DND-41 (cell line): ENCODE data around the gene PIP4K2A.

Experiments used
- ATAC-seq: fragments of 200-7000 bp; cut with Tn5 transposase; 3 replicates; pipeline ENCODE4 v1.9.1; 2021; ENCODE audit warnings: low read depth; ENCODE audit not compliant: insufficient read depth
- DNase-seq: peaks from one replicate; pipeline ENCODE4 v3.0.0-alpha.2; 2020
- H2AFZ ChIP-seq: 2 replicates; pipeline ENCODE4 v1.6.0; 2012; ENCODE audit warnings: low read depth, low read length
- H3K27ac ChIP-seq: 2 replicates; pipeline ENCODE4 v1.5.1; 2012; ENCODE audit warnings: low read length, inconsistent platforms
- H3K27me3 ChIP-seq: fragments of 200-600 bp; sonication (generic); 2 replicates; pipeline ENCODE4 v1.6.0; 2012; ENCODE audit warnings: low read length, mild to moderate bottlenecking, inconsistent platforms; ENCODE audit not compliant: insufficient read depth, poor library complexity
- H3K36me3 ChIP-seq: 2 replicates; pipeline ENCODE4 v1.5.1; 2012; ENCODE audit warnings: low read length, inconsistent platforms; ENCODE audit not compliant: insufficient read depth
- H3K4me1 ChIP-seq: 2 replicates; pipeline ENCODE4 v1.5.1; 2012; ENCODE audit warnings: mild to moderate bottlenecking, low read length; ENCODE audit not compliant: insufficient read depth
- H3K4me2 ChIP-seq: 2 replicates; pipeline ENCODE4 v1.6.0; 2012; ENCODE audit warnings: mild to moderate bottlenecking, moderate library complexity, low read length, inconsistent platforms; ENCODE audit not compliant: insufficient read depth
- H3K4me3 ChIP-seq, 2 experiments: fragments of 200-600 bp in 1 of 2; shearing (Covaris generic) in 1 of 2; 2 replicates each; pipeline ENCODE4 v1.5.1; 2012 to 2016; ENCODE audit warnings: inconsistent platforms in 2 of 2, low read length in 2 of 2, mild to moderate bottlenecking in 2 of 2, low read depth in 1 of 2, moderate library complexity in 1 of 2
- H3K79me2 ChIP-seq: 2 replicates; pipeline ENCODE4 v1.6.0; 2012; ENCODE audit warnings: low read length, inconsistent platforms; ENCODE audit not compliant: insufficient read depth
- H3K9ac ChIP-seq: 2 replicates; pipeline ENCODE4 v1.6.0; 2012; ENCODE audit warnings: low read depth, mild to moderate bottlenecking, inconsistent platforms, low read length, moderate library complexity
- H3K9me3 ChIP-seq: 2 replicates; pipeline ENCODE4 v1.5.1; 2012; ENCODE audit warnings: low read length, moderate library complexity, mild to moderate bottlenecking, inconsistent platforms; ENCODE audit not compliant: insufficient read depth, severe bottlenecking
- H4K20me1 ChIP-seq: 2 replicates; pipeline ENCODE4 v1.6.0; 2012; ENCODE audit warnings: low read length; ENCODE audit not compliant: insufficient read depth
- CTCF ChIP-seq: IDR thresholded peaks from 2 replicates; pipeline ENCODE4 v1.5.1; 2012; ENCODE audit warnings: borderline replicate concordance, low read length, moderate library complexity, mild to moderate bottlenecking; ENCODE audit not compliant: poor library complexity, severe bottlenecking; ENCODE audit errors: extremely low read depth
- EZH2 ChIP-seq: IDR thresholded peaks from 3 replicates; pipeline ENCODE4 v1.6.1; 2012; ENCODE audit warnings: borderline replicate concordance, low read depth, mild to moderate bottlenecking, moderate library complexity, low read length, inconsistent platforms; ENCODE audit not compliant: severe bottlenecking

PIP4K2A gene

DNA sequence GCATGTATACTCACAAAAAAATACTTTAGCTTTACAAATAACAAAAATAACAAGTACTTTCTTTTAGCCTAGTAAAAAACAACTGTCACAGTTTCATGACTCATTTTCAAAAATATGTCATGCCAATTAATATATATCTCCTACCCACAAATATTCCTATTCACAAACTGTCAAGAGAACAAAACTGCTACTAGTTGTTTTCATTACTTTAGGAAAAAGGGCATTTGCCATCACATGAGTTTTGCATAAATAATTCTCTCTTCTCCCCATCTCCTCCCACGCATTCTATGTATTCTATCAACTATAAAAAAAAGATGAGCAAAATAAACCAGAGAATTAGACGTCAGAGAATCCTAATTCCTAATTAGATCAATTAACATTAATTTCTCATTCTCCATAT, 87.6 kb downstream of the PIP4K2A start:
- DNase-seq (no peak), ATAC-seq (no peak)
- Histone ChIP-seq H3K79me2 (peaks cover 76% of the 10 kb centered on the region), H2AFZ (no peak overlapping the region), H3K9ac (no peak overlapping the region), H3K4me2 (no peak overlapping the region), H3K27me3 (no peaks in the 10 kb centered on the region), H3K4me3 (no peak overlapping the region), H3K36me3 (no peaks in the 10 kb centered on the region), H3K27ac (no peak overlapping the region), H3K4me1 (peaks cover 31% of the 10 kb centered on the region), H3K9me3 (no peaks in the 10 kb centered on the region), H4K20me1 (peaks cover 37% of the 10 kb centered on the region)
- no peak for TF ChIP-seq EZH2
- no peak for TF ChIP-seq CTCF

- ATAC-seq (no peak), DNase-seq (no peak)
- Histone ChIP-seq H2AFZ (no peak overlapping the region), H3K9ac (no peak overlapping the region), H3K4me1 (peaks cover 20% of the 10 kb centered on the region), H3K36me3 (no peaks in the 10 kb centered on the region), H3K27ac (no peak overlapping the region), H3K4me3 (no peak overlapping the region), H3K4me2 (no peak overlapping the region), H4K20me1 (peaks cover 44% of the 10 kb centered on the region), H3K79me2 (peaks cover 77% of the 10 kb centered on the region), H3K9me3 (no peaks in the 10 kb centered on the region), H3K27me3 (no peaks in the 10 kb centered on the region)
- TF ChIP-seq EZH2 (no peak), CTCF (no peak)
Measured at GRCh38 chr10:22625516-22626290, 88.7 kb downstream of the PIP4K2A start.

GRCh38 chr10:22624287-22624738, 90.1 kb downstream of the PIP4K2A start:
- no peak overlapping the region for H2AFZ ChIP-seq
- DNase-seq, result no peak
- 0 out of 2 replicates have a peak, but pooled peaks cover 7% of the 10 kb centered on the region for H3K4me1 ChIP-seq
- no peaks in the 10 kb centered on the region for H3K9me3 ChIP-seq
- peaks cover 54% of the 10 kb centered on the region for H4K20me1 ChIP-seq
- peaks cover 75% of the 10 kb centered on the region for H3K79me2 ChIP-seq
- no peak overlapping the region for H3K4me3 ChIP-seq
- no peak overlapping the region for H3K9ac ChIP-seq
- H3K27ac ChIP-seq, result no peak overlapping the region
- ATAC-seq, result peak; percentile 31; the same call in 2 of the 3 replicates
- no peaks in the 10 kb centered on the region for H3K36me3 ChIP-seq
- no peak for TF ChIP-seq EZH2
- no peak for TF ChIP-seq CTCF
- H3K27me3 ChIP-seq, result no peaks in the 10 kb centered on the region
- H3K4me2 ChIP-seq, result no peak overlapping the region
